Aortic smooth muscle cell (primary cell): Measurements from ENCODE around the gene CCDC13. TPM values are rescaled to one million over a fixed set of nuclear protein-coding genes. Genes with fewer than 3 reads are reported as not detected.

Experiments used
- total RNA-seq: library from RNA; depleted of rRNA; stranded (reverse); fragments of >200 nt; gene quantifications from 2 replicates; pipeline ENCODE4 v1.2.3, GENCODE V29; 2014

The CCDC13 gene, protein sequence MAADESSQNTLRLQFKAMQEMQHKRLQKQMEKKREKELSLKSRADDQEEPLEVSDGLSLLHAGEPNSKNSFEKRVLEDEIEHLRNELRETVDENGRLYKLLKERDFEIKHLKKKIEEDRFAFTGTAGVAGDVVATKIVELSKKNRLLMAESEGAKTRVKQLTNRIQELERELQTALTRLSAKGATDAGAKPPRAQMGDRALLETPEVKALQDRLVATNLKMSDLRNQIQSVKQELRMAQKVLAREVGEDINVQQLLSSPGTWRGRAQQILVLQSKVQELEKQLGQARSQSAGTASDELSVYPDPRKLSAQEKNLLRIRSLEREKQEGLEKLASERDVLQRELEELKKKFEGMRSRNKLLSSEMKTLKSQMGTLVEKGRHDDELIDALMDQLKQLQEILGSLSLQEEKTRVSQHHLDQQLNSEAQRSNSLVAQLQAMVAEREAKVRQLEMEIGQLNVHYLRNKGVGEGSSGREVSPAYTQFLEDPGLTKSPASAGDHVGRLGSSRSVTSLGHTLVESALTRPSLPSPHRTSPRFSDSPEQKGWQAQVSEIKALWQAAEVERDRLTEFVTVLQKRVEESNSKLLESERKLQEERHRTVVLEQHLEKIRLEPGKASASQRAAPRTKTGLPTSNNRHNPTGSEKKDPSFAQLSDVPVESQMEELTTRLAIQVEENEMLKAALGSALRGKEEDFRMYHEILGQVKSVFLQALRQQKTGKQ
- total RNA-seq: 0.50 and 1.1 TPM in 2 replicates

DNA sequence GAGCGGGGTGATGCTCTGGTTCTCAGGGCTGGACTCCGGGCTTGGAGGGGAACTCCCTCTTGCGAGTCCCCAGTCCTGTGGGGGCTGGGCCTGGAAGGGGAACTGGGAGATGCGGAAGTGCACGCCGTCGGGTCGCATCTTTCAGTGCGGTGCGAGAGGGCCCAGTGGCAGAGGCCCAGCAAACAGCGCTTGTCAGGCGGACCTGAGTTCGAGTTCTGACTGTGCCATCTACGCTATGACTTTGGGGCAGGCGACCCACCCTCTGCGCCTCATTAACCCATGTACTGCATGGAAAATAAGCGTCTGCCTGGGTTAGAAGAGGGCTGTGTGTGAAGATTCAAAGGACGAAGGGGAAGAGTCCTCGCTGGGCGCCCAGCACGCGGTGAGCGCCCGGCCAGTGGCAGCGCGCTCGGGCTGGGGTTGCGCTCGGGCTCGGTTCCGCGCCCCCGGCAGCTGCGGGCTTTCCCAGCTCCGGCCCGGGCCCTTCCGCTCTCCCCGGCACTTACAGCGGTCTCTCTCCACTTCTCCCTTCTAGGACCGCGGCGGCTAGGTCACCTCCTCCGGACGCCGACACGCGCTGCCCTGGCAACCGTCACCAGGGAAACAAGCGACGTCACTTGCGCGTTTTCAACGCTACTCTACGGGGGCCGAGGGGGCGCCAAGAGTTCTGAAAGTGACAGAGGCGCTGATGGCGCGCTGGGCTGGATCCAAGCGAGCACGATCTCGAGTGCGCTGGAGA lies at the start of gene CCDC13:
Gene CCDC13, minus strand, starts transcription at position 584 of the 739 bp plus-strand sequence. CDS start 14,908 bp downstream, outside the sequence.

DNA sequence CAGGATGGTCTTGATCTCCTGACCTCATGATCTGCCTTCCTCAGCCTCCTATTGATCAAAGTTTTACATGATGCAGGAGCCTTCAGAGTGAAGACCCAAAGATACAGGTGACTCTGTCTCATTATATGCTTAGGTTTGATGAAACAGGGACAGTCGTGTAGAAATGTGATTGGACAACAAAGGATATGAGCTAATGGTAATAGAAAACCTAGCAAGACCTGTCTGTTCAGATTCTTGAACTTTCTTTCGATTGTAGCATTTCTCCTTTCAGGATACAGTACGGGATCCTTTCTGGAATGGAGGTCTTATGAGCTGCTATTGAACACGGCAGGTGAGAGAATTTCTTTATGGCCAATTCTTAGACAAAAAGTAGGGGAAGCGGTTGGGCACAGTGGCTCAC lies 36.1 kb upstream of the CCDC13 start, which contains the start of gene ACKR2:
Gene ACKR2, plus strand, starts transcription at position 244 of the 400 bp plus-strand sequence. CDS start 55,058 bp downstream, outside the sequence.

DNA sequence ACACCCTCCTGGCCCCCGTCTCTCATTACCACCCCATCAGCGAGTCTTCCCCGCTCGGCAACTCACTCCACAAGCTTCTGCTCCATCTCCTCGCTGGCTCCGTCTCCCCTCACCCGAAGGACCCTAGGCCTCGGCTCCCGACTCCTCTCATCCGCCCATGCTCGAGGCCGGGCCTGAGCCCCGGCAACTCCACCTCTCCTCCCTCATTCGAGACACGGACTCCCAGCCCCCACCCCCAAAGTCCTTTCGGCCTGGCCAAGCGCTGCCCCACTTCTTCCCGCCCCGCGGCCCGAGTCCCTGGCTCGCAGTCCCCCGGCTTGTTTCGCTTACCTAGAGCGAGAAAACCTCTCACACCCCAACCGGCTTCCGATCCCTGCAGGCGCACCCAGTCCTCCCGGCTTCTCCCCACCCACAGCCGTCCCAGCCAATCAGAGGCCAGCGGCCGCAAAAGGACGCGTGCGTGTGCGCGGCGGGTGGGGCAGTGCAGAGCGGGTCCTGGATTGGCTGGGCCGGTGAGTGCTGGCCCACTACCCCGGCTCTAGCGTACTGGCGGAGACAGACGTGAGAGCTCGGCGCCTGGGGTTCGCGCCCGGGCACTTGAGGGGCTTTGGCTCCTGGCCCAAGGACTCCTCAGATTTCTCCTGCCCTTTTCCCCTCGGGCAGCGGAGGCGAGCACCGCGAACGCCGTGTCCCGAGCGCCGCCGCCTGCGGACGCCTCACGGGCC lies 31.2 kb upstream of the CCDC13 start, which contains the start of gene HIGD1A:
Gene HIGD1A, minus strand, starts transcription at position 385 of the 725 bp plus-strand sequence. CDS start 10,237 bp downstream, outside the sequence.

Other genes starting within 250 kb of the CCDC13 start
- 61.0 and 62.5 TPM in 2 replicates for gene SEC22C, start 191.3 kb downstream of the CCDC13 start, total RNA-seq
- 16.2 and 16.8 TPM in 2 replicates for gene SS18L2, start 182.4 kb downstream of the CCDC13 start, total RNA-seq
- gene NKTR, start 172.6 kb downstream of the CCDC13 start, total RNA-seq: 44.1 and 59.3 TPM in 2 replicates
- 42.4 and 48.6 TPM in 2 replicates for gene ZBTB47, start 119.6 kb downstream of the CCDC13 start, total RNA-seq
- gene KLHL40, start 87.7 kb downstream of the CCDC13 start, total RNA-seq: not detected in 2 replicates
- gene HHATL, start 70.5 kb downstream of the CCDC13 start, total RNA-seq: not detected in 2 replicates
- 169 and 198 TPM in 2 replicates for gene HIGD1A, start 31.2 kb upstream of the CCDC13 start, total RNA-seq
- 0.06 and 0.26 TPM in 2 replicates for gene ACKR2, start 36.2 kb upstream of the CCDC13 start, total RNA-seq
- gene CYP8B1, start 102.6 kb upstream of the CCDC13 start, total RNA-seq: not detected in 2 replicates
- 1.7 and 2.1 TPM in 2 replicates for gene ZNF662, start 132.9 kb upstream of the CCDC13 start, total RNA-seq
- 0.62 and 0.92 TPM in 2 replicates for gene GASK1A, start 206.1 kb upstream of the CCDC13 start, total RNA-seq